OCI-LY3 (cell line): ENCODE data around the gene PID1.

ENCODE experiments used
- EZH2phosphoT487 ChIP-seq: fragments of 200-600 bp; shearing (Covaris generic); IDR thresholded peaks from 2 replicates; pipeline ENCODE4 v1.6.1; 2018; ENCODE audit warnings: antibody characterized with exemption, mixed run types, low read depth
- TF ChIP-seq, protein P1 (sequence below): fragments of 200-600, 300-600 bp; sonication (generic); IDR thresholded peaks from 2 replicates; pipeline ENCODE4 v1.5.1; 2014; ENCODE audit warnings: antibody characterized with exemption, low read length, low read depth

DNA sequence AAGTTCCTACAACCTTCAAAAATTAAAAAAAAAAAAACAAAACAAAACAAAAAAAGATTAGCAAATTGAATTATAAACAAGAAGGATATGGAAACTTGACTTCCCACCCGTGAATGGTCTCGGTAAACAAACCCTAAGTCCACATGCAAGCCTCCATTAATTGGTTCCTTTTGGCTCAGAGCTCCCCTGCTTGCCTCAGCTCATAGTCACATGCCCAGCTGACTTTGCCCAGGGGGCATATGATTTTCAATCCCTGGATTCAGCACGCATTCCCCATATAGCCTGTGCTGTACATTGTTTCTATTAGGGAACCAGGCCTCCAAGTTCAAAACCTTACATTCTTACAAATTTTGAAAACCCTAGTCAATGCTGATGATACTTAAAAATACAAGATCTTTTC lies 95.0 kb downstream of the PID1 start:
- TF ChIP-seq, protein P1, sequence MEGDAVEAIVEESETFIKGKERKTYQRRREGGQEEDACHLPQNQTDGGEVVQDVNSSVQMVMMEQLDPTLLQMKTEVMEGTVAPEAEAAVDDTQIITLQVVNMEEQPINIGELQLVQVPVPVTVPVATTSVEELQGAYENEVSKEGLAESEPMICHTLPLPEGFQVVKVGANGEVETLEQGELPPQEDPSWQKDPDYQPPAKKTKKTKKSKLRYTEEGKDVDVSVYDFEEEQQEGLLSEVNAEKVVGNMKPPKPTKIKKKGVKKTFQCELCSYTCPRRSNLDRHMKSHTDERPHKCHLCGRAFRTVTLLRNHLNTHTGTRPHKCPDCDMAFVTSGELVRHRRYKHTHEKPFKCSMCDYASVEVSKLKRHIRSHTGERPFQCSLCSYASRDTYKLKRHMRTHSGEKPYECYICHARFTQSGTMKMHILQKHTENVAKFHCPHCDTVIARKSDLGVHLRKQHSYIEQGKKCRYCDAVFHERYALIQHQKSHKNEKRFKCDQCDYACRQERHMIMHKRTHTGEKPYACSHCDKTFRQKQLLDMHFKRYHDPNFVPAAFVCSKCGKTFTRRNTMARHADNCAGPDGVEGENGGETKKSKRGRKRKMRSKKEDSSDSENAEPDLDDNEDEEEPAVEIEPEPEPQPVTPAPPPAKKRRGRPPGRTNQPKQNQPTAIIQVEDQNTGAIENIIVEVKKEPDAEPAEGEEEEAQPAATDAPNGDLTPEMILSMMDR, result no peak
- TF ChIP-seq EZH2phosphoT487, result no peak
